ENCODE measurements around the gene SIGLEC14.
A peak's percentile ranks its signal among the peaks of the same experiment; 100 is the strongest.
"Not testable (repeated sequence)": the region's sequence is repeated elsewhere in the genome, so short reads cannot be mapped to it uniquely, and the experiment has no call there.

The SIGLEC14 gene

GRCh38 chr19:51646730-51647129 is at the start of gene SIGLEC14:
SIGLEC14 (minus strand) TSS chr19:51646825; CDS start chr19:51646759, 66 bp downstream.
- DNase-seq: not testable (repeated sequence)

- no peak for DNase-seq
Observed at GRCh38 chr19:51695702-51696315, 49.2 kb upstream of the SIGLEC14 start.

- no peak for DNase-seq
Observed at GRCh38 chr19:51695088-51695487, 48.5 kb upstream of the SIGLEC14 start.

GRCh38 chr19:51694318-51695085 is 47.9 kb upstream of the SIGLEC14 start:
- DNase-seq: no peak

- no peak for DNase-seq
Observed at GRCh38 chr19:51693819-51694218, 47.2 kb upstream of the SIGLEC14 start.

GRCh38 chr19:51693260-51693659 is 46.6 kb upstream of the SIGLEC14 start, which contains the start of gene SPACA6:
SPACA6 (plus strand) TSS chr19:51693330; CDS start chr19:51693527, 197 bp downstream.
- no peak for DNase-seq

GRCh38 chr19:51692468-51692867 is 45.8 kb upstream of the SIGLEC14 start:
- DNase-seq: no peak

- DNase-seq: no peak
Observed at GRCh38 chr19:51691584-51692428, 45.2 kb upstream of the SIGLEC14 start.

- no peak for DNase-seq
Observed at GRCh38 chr19:51691074-51691583, 44.5 kb upstream of the SIGLEC14 start.

- DNase-seq: peak; percentile 33
Observed at GRCh38 chr19:51690454-51691073, 43.9 kb upstream of the SIGLEC14 start.

GRCh38 chr19:51689751-51690453 is 43.3 kb upstream of the SIGLEC14 start:
- peak; percentile 28 for DNase-seq

- peak; percentile 95 for DNase-seq
Observed at GRCh38 chr19:51688671-51689571, 42.3 kb upstream of the SIGLEC14 start.

GRCh38 chr19:51687791-51688670 is 41.4 kb upstream of the SIGLEC14 start:
- DNase-seq: peak; percentile 65

GRCh38 chr19:51686171-51686570 is 39.5 kb upstream of the SIGLEC14 start:
- no peak for DNase-seq

- DNase-seq: no peak
Observed at GRCh38 chr19:51681286-51681941, 34.8 kb upstream of the SIGLEC14 start.

- DNase-seq: no peak
Observed at GRCh38 chr19:51680474-51680873, 33.8 kb upstream of the SIGLEC14 start.

GRCh38 chr19:51676566-51677083 is 30.0 kb upstream of the SIGLEC14 start:
- DNase-seq: no peak

- DNase-seq: not testable (repeated sequence)
Observed at GRCh38 chr19:51675911-51676565, 29.4 kb upstream of the SIGLEC14 start.

All from NCI-H146 (cell line).